ENCODE results near the gene SNRPA1.
A peak's percentile ranks its signal among the peaks of the same experiment; 100 is the strongest.
"Not testable (repeated sequence)": the region's sequence is repeated elsewhere in the genome, so short reads cannot be mapped to it uniquely, and the experiment has no call there.

SNRPA1 gene

DNA sequence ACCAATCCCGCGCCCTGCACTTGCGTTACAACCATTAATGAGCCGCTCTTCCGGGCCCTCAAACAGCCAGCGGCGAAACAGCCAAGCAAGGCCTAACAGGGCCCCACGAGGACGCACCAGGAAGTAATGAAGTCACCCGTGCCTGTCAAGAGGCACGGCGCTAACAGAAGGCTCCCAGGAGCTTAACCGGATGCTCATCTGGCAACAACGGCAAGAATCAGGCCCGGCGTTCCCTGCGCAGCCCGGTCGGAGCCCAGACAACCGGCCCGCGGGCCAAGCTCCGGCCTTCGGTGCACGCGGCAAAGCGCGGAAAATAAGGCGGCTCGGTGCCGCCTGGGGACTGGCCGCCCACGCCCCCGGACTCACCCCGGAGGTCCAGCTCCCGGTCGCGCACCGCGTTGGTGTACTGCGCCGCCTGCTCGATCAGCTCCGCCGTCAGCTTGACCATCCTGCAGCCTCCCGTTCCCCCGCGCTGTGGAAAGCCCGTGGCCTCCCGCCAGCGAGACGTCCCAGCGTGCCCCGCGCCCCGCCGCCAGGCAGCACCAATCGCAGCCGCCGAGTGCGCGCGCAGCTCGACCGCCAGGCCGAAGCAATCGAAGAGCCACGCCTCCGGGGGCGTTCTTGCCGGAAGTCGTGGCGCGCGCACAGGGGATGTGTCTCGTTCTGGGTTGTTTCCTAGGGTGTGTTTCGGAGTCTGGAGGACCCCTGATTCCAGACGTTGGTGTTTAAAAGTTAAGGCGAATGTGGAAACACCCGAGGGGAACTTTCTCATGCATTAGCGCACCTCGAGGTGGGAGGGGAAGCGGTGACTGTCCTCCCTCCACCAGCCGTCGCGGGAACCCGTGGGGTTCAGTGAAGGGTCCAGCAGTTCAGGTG is at the start of gene SNRPA1:
SNRPA1 (minus strand) TSS at position 518 of the 876 bp plus-strand sequence; CDS start at position 448, 70 bp downstream.
- H3K4me1 ChIP-seq (ENCODE audit: control insufficient read depth, insufficient read depth, low read length): peaks cover 6% of the 10 kb centered on the region
- no peaks in the 10 kb centered on the region for H3K9me3 ChIP-seq (ENCODE audit: control insufficient read depth, low read length)
- H3K36me3 ChIP-seq (ENCODE audit: control insufficient read depth, insufficient read depth, low read length): no peaks in the 10 kb centered on the region
- peak within 1 kb of the TSS; percentile 80 for H3K4me3 ChIP-seq (ENCODE audit: low read length)
- no peaks in the 10 kb centered on the region for H3K27me3 ChIP-seq (ENCODE audit: control insufficient read depth, insufficient read depth, low read length)
- peak within 1 kb of the TSS; percentile 85 for H3K9ac ChIP-seq (ENCODE audit: low read length)

DNA sequence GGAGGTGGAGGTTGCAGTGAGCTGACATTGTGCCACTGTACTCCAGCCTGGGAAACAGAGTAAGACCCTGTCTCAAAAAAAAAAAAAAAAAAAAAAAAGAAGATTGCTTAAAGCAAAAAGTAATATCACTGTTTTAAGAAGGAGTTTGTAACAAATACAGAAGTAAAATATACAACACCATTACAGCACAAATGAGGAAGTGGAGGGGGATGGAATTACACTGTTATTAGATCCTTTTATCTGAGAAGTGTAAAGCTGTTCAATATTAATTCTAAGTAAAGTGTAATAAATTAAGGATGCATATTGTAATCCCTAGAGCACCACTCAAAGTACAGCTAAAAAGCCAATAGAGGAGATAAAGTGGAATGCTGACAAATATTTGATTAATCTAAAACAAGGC is 47.0 kb upstream of the SNRPA1 start:
- H3K4me1 ChIP-seq (ENCODE audit: control insufficient read depth, insufficient read depth, low read length): peaks cover 4% of the 10 kb centered on the region

DNA sequence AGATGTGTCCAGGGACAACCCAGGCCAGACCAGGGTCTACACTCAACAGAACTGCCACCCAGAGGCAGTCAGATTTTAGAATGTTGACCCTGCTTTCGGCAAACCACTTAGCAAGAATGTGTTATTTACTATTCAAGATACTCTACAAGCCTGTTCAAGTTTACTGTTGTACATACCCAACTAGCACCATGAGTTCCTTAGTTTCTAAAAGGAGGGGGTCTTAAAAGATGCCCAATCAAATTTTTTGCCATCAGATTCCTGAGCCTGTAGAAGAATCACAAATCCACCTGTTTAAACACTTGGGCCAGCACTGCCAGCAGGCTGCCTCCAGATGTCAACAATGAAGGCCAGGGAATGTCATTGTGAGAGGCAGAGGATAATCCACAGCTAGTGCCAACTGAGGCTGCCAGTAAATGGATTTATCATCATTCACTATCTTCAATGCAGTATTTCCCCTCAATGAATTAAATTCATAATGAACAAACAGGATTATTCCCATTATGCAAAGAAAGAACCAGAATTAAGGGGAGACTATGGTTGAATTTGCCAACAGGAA is 43.5 kb upstream of the SNRPA1 start:
- no peaks in the 10 kb centered on the region for H3K27me3 ChIP-seq (ENCODE audit: control insufficient read depth, insufficient read depth, low read length)
- no peaks in the 10 kb centered on the region for H3K36me3 ChIP-seq (ENCODE audit: control insufficient read depth, insufficient read depth, low read length)
- H3K9me3 ChIP-seq (ENCODE audit: control insufficient read depth, low read length): no peaks in the 10 kb centered on the region
- no peak overlapping the region for H3K9ac ChIP-seq (ENCODE audit: low read length)
- H3K4me1 ChIP-seq (ENCODE audit: control insufficient read depth, insufficient read depth, low read length): no peaks in the 10 kb centered on the region
- H3K4me3 ChIP-seq (ENCODE audit: low read length): no peak overlapping the region

More for the DNA sequence above, 47.0 kb upstream of the SNRPA1 start:
- H3K36me3 ChIP-seq (ENCODE audit: control insufficient read depth, insufficient read depth, low read length): no peaks in the 10 kb centered on the region
- no peaks in the 10 kb centered on the region for H3K9me3 ChIP-seq (ENCODE audit: control insufficient read depth, low read length)
- no peak overlapping the region for H3K9ac ChIP-seq (ENCODE audit: low read length)
- no peak overlapping the region for H3K4me3 ChIP-seq (ENCODE audit: low read length)
- no peaks in the 10 kb centered on the region for H3K27me3 ChIP-seq (ENCODE audit: control insufficient read depth, insufficient read depth, low read length)

DNA sequence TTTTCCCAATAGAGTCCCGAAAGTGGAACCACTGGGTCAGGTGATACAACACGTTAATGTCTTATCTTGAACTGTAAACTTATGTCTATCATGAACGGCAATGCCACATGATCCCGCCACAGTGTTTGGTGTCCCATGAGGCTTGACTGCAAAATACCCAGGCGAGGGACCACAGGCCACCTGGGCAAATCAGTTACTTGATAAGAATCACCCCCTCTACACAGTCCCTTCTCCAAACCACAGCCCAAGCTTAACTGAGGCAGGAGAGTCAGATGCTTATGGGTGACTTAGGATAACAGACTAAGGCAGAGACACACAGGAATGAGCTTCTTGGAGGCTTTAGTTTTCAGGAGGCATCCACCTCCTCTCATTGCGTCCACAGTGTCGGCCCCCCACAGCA is 42.9 kb upstream of the SNRPA1 start:
- no peaks in the 10 kb centered on the region for H3K27me3 ChIP-seq (ENCODE audit: control insufficient read depth, insufficient read depth, low read length)
- no peaks in the 10 kb centered on the region for H3K9me3 ChIP-seq (ENCODE audit: control insufficient read depth, low read length)
- no peaks in the 10 kb centered on the region for H3K4me1 ChIP-seq (ENCODE audit: control insufficient read depth, insufficient read depth, low read length)
- H3K36me3 ChIP-seq (ENCODE audit: control insufficient read depth, insufficient read depth, low read length): no peaks in the 10 kb centered on the region
- no peak overlapping the region for H3K4me3 ChIP-seq (ENCODE audit: low read length)
- no peak overlapping the region for H3K9ac ChIP-seq (ENCODE audit: low read length)

DNA sequence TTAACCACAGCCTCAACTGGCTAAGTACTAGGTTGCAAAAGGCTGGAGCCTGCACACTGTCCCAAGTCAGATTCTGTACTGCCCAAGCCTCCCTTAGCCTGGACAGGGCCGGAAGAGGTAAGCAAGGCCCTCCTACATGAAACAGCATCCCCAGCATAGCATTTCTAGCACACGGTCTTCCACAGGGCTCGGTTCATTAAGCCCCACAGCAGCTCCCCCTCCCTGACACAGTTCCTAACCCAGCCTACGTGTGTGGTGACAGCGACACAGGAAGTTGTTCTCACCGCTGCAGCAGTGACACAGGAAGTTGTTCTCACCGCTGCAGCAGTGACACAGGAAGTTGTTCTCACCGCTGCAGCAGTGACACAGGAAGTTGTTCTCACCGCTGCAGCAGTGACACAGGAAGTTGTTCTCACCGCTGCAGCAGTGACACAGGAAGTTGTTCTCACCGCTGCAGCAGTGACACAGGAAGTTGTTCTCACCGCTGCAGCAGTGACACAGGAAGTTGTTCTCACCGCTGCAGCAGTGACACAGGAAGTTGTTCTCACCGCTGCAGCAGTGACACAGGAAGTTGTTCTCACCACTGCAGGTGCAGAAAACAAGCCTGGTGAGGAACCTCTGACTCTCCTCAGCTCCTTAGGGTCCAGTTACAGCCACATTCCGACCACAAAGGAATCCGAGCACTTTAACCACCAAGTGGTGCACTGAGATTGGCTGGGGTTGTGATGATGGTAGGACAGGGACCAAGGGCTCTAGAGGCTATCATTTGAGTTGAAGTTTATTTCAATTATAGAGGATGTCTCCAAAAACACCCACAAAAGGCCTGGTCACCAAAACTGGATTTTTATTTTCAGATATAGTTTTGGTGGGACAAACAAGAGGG is 39.1 kb upstream of the SNRPA1 start:
- not testable (repeated sequence) for H3K36me3 ChIP-seq (ENCODE audit: control insufficient read depth, insufficient read depth, low read length); H3K27me3 ChIP-seq (ENCODE audit: control insufficient read depth, insufficient read depth, low read length); H3K4me3 ChIP-seq (ENCODE audit: low read length); H3K4me1 ChIP-seq (ENCODE audit: control insufficient read depth, insufficient read depth, low read length); H3K9me3 ChIP-seq (ENCODE audit: control insufficient read depth, low read length); H3K9ac ChIP-seq (ENCODE audit: low read length)

DNA sequence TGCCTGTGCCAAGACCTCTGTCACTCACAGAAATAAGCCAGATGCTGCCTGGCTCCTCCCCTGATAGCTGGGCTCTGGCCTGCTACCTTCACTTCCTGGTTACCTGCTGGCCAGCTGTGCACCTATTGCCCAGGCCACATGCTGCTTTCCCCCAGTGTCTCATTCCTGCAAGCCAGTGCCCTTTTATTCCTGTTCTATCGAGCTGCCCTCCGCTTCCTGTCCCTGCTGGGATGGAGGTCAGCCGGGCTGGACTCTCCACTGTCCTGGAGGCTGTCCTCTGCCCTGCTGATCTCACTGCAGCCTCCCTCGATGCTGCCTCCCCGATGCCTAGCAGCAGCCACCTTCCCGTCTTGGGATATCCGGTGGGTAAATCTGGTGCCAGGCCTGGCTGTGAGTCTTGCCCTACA is 37.0 kb upstream of the SNRPA1 start:
- no peaks in the 10 kb centered on the region for H3K36me3 ChIP-seq (ENCODE audit: control insufficient read depth, insufficient read depth, low read length)
- H3K4me1 ChIP-seq (ENCODE audit: control insufficient read depth, insufficient read depth, low read length): no peaks in the 10 kb centered on the region
- H3K27me3 ChIP-seq (ENCODE audit: control insufficient read depth, insufficient read depth, low read length): no peaks in the 10 kb centered on the region
- H3K9me3 ChIP-seq (ENCODE audit: control insufficient read depth, low read length): no peaks in the 10 kb centered on the region
- H3K4me3 ChIP-seq (ENCODE audit: low read length): no peak overlapping the region
- H3K9ac ChIP-seq (ENCODE audit: low read length): no peak overlapping the region

DNA sequence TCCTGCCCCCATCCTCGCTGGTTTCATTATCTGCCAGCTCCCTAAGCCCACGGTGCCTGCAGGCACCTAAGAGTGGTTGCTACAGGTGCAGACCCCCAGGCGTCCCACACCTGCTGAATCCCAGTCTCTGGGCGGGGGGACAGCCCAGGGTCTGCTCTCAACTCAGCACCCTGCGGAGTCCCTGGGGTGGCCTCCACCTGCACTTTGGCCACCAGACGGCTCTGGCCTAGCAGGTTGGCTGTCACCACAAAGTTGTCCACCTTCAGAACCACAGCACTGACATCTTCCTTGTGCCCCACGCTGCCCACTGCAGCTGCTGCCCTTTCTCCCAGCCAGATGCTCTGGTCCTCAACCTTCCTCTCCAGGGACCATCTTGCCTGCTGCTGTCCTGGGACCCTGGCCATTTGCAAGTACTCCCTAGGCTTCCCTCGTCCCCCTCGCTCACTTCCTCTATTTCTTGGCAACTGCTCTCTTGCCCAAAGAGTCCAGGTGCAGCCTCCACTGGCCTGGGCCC is 34.9 kb upstream of the SNRPA1 start:
- H3K9me3 ChIP-seq (ENCODE audit: control insufficient read depth, low read length): no peaks in the 10 kb centered on the region
- no peaks in the 10 kb centered on the region for H3K36me3 ChIP-seq (ENCODE audit: control insufficient read depth, insufficient read depth, low read length)
- no peak overlapping the region for H3K4me3 ChIP-seq (ENCODE audit: low read length)
- peaks cover 4% of the 10 kb centered on the region for H3K4me1 ChIP-seq (ENCODE audit: control insufficient read depth, insufficient read depth, low read length)
- no peaks in the 10 kb centered on the region for H3K27me3 ChIP-seq (ENCODE audit: control insufficient read depth, insufficient read depth, low read length)
- H3K9ac ChIP-seq (ENCODE audit: low read length): no peak overlapping the region

DNA sequence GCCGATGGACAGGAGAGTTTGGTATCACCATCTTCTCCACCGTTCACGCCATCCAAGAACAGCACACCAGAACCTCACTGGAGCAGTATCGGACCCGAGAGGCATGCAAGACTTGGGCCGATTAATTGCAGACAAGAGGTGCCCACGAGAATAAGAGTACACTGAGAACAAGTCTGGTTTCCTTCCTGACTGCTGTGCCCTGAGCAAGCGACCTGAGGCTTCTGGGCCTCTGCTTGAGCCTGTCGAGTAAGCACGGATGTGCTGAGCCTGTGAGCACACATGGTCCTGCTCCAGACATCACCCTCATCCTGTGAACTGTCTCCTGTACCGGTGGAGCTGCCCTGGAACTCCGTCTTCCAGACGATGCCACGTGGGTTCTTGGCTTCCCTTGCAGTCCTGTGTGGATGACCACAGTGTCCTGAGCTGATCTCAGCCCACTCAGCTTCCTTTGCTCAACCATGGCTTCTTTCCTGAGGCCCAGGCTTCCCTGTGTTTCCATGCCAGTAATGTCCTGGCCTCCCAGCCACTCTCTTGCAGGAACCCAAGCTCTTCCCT is 34.3 kb upstream of the SNRPA1 start:
- Histone ChIP-seq H3K36me3 (ENCODE audit: control insufficient read depth, insufficient read depth, low read length) (no peaks in the 10 kb centered on the region), H3K9me3 (ENCODE audit: control insufficient read depth, low read length) (no peaks in the 10 kb centered on the region), H3K27me3 (ENCODE audit: control insufficient read depth, insufficient read depth, low read length) (no peaks in the 10 kb centered on the region), H3K9ac (ENCODE audit: low read length) (no peak overlapping the region), H3K4me1 (ENCODE audit: control insufficient read depth, insufficient read depth, low read length) (peaks cover 10% of the 10 kb centered on the region), H3K4me3 (ENCODE audit: low read length) (no peak overlapping the region)

DNA sequence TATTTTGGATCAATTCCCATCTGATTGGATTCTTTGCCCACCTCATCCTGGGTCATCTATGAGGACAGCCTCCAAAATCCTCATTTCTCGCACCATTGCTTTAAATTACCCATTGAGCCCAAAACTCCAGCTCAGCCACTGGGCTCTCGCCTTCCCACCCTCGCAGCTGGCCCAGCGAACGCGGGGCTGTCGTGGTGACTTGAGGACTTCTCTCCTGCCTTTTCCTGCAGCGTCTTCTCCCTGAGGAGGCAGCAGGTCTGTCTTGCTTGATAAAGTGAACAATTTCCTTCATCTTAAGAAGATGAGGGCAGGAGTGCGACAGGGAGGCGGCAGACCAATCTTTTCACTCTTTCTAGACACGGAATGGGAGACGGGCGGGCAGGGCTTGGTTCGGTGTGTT is 33.0 kb upstream of the SNRPA1 start:
- Histone ChIP-seq H3K9me3 (ENCODE audit: control insufficient read depth, low read length) (no peaks in the 10 kb centered on the region), H3K4me3 (ENCODE audit: low read length) (no peak overlapping the region), H3K4me1 (ENCODE audit: control insufficient read depth, insufficient read depth, low read length) (peaks cover 16% of the 10 kb centered on the region), H3K9ac (ENCODE audit: low read length) (no peak overlapping the region), H3K27me3 (ENCODE audit: control insufficient read depth, insufficient read depth, low read length) (no peaks in the 10 kb centered on the region), H3K36me3 (ENCODE audit: control insufficient read depth, insufficient read depth, low read length) (no peaks in the 10 kb centered on the region)

DNA sequence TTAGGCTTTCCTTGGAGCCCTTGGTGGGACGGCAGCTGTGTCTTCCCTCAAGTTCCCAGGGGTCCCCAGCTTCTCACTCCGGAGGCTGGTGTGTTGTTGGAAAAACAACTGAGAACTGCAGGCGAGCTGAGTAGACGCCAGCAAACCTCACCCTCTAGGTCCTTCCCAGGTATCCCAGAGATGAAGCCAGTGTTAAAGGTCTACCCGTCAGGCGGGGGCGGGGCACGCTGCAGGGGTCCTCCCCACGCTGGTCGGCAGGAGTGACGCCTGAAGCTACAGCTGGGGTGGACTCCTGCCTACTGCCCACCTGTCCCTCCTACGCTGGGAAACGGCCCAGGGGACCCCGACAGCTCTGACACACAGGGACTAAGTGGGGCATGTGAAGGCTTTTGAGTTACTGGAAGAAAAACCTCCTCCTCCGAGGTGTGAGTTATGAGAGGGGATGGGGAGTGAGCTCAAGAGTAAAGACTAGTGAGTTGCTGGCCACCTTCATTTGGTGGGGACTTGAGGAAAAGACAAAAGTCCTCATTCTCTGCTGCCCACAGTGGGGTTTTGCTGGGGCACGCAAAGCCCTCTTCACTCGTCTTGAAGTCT is 32.2 kb upstream of the SNRPA1 start:
- Histone ChIP-seq H3K4me1 (ENCODE audit: control insufficient read depth, insufficient read depth, low read length) (peaks cover 16% of the 10 kb centered on the region), H3K4me3 (ENCODE audit: low read length) (no peak overlapping the region), H3K9ac (ENCODE audit: low read length) (no peak overlapping the region), H3K27me3 (ENCODE audit: control insufficient read depth, insufficient read depth, low read length) (no peaks in the 10 kb centered on the region), H3K36me3 (ENCODE audit: control insufficient read depth, insufficient read depth, low read length) (no peaks in the 10 kb centered on the region), H3K9me3 (ENCODE audit: control insufficient read depth, low read length) (no peaks in the 10 kb centered on the region)

DNA sequence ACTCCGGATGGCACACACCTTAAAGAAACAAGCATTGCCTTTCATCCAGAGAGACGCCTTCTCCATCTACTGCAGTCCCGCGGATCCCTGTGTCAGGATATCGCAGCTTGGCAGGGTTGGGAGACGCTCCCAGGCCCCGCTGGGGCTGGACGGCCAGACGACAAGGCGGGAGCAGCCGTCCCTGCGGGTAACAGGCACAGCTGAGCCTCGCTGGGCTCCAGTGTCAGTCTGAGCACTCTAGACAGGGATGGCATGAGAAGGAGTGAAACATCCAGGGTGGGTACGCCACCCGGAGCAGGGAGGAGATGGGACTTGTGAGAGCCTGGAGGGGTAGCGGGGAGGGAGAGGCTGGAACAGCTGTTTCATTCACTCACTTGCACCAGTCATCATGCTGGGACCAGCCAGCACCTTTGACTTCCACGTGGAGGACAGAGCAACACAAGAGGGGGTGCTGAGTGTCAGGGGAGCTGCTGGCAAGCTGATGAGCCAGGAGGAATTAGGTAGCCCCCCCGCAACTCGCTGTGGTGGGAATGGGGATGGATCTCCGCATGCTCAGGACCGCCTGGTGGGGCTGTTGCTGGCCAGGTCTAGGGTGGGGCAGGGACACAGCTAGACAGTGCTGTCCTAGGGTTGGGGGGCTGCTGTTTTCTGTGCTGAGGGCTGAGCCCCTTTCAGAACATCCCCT is 31.6 kb upstream of the SNRPA1 start:
- no peak overlapping the region for H3K9ac ChIP-seq (ENCODE audit: low read length)
- H3K36me3 ChIP-seq (ENCODE audit: control insufficient read depth, insufficient read depth, low read length): no peaks in the 10 kb centered on the region

More for the DNA sequence above, 31.6 kb upstream of the SNRPA1 start:
- H3K27me3 ChIP-seq (ENCODE audit: control insufficient read depth, insufficient read depth, low read length): no peaks in the 10 kb centered on the region
- no peaks in the 10 kb centered on the region for H3K9me3 ChIP-seq (ENCODE audit: control insufficient read depth, low read length)
- H3K4me1 ChIP-seq (ENCODE audit: control insufficient read depth, insufficient read depth, low read length): peaks cover 16% of the 10 kb centered on the region
- no peak overlapping the region for H3K4me3 ChIP-seq (ENCODE audit: low read length)

All from mucosa of stomach (tissue), 1 donor.